HCT116 (cell line): Measurements from ENCODE around the gene C11orf98. TPM values are rescaled to one million over a fixed set of nuclear protein-coding genes. Genes with fewer than 3 reads are reported as not detected.

Experiments
- ATAC-seq: fragments of 200-7000 bp; cut with Tn5 transposase; 2 replicates; pipeline ENCODE4 v1.9.1; 2020; ENCODE audit warnings: mild to moderate bottlenecking, moderate library complexity
- BruUV-seq: library from RNA; stranded (reverse); fragments of 400-500 nt; replicated peaks from 2 replicates; lab custom pipeline; 2021; lab: Mats Ljungman, UMichigan
- CTCF ChIA-PET: fragments of 300-600 bp; sonication (Branson Sonifier 250); formaldehyde crosslinking; loops from one replicate; lab custom pipeline; 2021; ENCODE audit warnings: antibody characterized with exemption; lab: Charles Lee
- POLR2A ChIA-PET: fragments of 300-600, 350-600 bp; sonication (Branson Sonifier 250); formaldehyde crosslinking; loops from one replicate; lab custom pipeline; 2021; ENCODE audit warnings: antibody characterized with exemption; lab: Charles Lee
- RAD21 ChIA-PET, 2 experiments: fragments of 300-600 bp; sonication (Branson Sonifier 250); formaldehyde crosslinking; loops; one replicate each; lab custom pipeline; 2023; ENCODE audit warnings: low total read pairs in 2 of 2; ENCODE audit not compliant: uncharacterized antibody in 2 of 2, unreplicated experiment in 2 of 2, low non-redundant PET in 1 of 2; lab: Charles Lee
- DNase-seq: peaks from one replicate; pipeline ENCODE4 v3.0.0-alpha.2; 2010; ENCODE audit warnings: low read depth, low spot score
- H2AFZ ChIP-seq: fragments of 200-600 bp; shearing (Covaris generic), sonication (generic); 2 replicates; pipeline ENCODE4 v1.6.1; 2017; ENCODE audit warnings: low read depth, mixed run types, mixed read lengths, antibody characterized with exemption, low read length; ENCODE audit not compliant: poor library complexity, severe bottlenecking
- H3K27ac ChIP-seq: 2 replicates; pipeline ENCODE4 v1.5.1; 2012; ENCODE audit warnings: low read depth, low read length
- H3K27me3 ChIP-seq: fragments of 200-600 bp; sonication (generic); 2 replicates; pipeline ENCODE4 v1.6.1; 2016; ENCODE audit warnings: mixed run types, low read length, mixed read lengths; ENCODE audit not compliant: insufficient read depth
- H3K36me3 ChIP-seq, 2 experiments: fragments of 200-500 bp in 1 of 2; fragments of 200-600 bp in 1 of 2; sonication (Bioruptor generic) in 1 of 2; sonication (generic) in 1 of 2; 2 replicates each; pipeline versions ENCODE4 v1.5.1 to v1.6.1; 2014 to 2016; ENCODE audit warnings: low read length in 2 of 2, inconsistent platforms in 1 of 2, mixed read lengths in 1 of 2, mixed run types in 1 of 2; ENCODE audit not compliant: insufficient read depth in 2 of 2, control insufficient read depth in 1 of 2
- H3K4me1 ChIP-seq, 2 experiments: fragments of 200-600 bp in 1 of 2; sonication (generic) in 1 of 2; 2 replicates each; pipeline versions ENCODE4 v1.5.1 to v1.6.1; 2012 to 2017; ENCODE audit warnings: low read length in 2 of 2, inconsistent platforms in 1 of 2, mild to moderate bottlenecking in 1 of 2, mixed read lengths in 1 of 2, mixed run types in 1 of 2, moderate library complexity in 1 of 2; ENCODE audit not compliant: insufficient read depth in 2 of 2, control insufficient read depth in 1 of 2
- H3K4me2 ChIP-seq: fragments of 200-600 bp; sonication (generic); 2 replicates; pipeline ENCODE4 v1.6.1; 2017; ENCODE audit warnings: mixed run types, low read length, mixed read lengths
- H3K4me3 ChIP-seq, 2 experiments: fragments of 200-600 bp in 1 of 2; sonication (generic) in 1 of 2; replicated peaks in 1 of 2; 2 replicates each; pipeline ENCODE4 v1.5.1; 2011 to 2016; ENCODE audit warnings: low read length in 2 of 2, control low read depth in 1 of 2, low read depth in 1 of 2, mild to moderate bottlenecking in 1 of 2, mixed read lengths in 1 of 2, mixed run types in 1 of 2
- H3K79me2 ChIP-seq: fragments of 200-600 bp; sonication (generic); 2 replicates; pipeline ENCODE4 v1.6.1; 2017; ENCODE audit warnings: mild to moderate bottlenecking, mixed run types, low read length, moderate library complexity, mixed read lengths; ENCODE audit not compliant: insufficient read depth
- H3K9ac ChIP-seq: fragments of 200-600 bp; sonication (generic); 2 replicates; pipeline ENCODE4 v1.6.1; 2016; ENCODE audit warnings: low read length, mixed read lengths
- H3K9me2 ChIP-seq: fragments of 200-600 bp; sonication (generic), shearing (Covaris generic); 2 replicates; pipeline ENCODE4 v1.6.1; 2017; ENCODE audit warnings: mixed run types, mild to moderate bottlenecking, moderate library complexity; ENCODE audit not compliant: insufficient read depth
- H3K9me3 ChIP-seq, 2 experiments: fragments of 200-500 bp in 1 of 2; fragments of 200-600 bp in 1 of 2; sonication (Bioruptor generic) in 1 of 2; sonication (generic) in 1 of 2; 2 replicates each; pipeline ENCODE4 v1.6.1; 2014 to 2017; ENCODE audit warnings: low read length in 2 of 2, mixed read lengths in 2 of 2, inconsistent platforms in 1 of 2, low read depth in 1 of 2, mild to moderate bottlenecking in 1 of 2, mixed run types in 1 of 2, moderate library complexity in 1 of 2; ENCODE audit not compliant: control insufficient read depth in 1 of 2, insufficient read depth in 1 of 2
- H4K20me1 ChIP-seq: fragments of 200-600 bp; sonication (generic), shearing (Covaris generic); 2 replicates; pipeline ENCODE4 v1.6.1; 2017; ENCODE audit warnings: mixed run types, mild to moderate bottlenecking, moderate library complexity; ENCODE audit not compliant: insufficient read depth
- CBX3 ChIP-seq: IDR thresholded peaks from 2 replicates; pipeline ENCODE4 v1.6.1; 2012; ENCODE audit warnings: low read depth
- POLR2AphosphoS5 ChIP-seq: IDR thresholded peaks from 2 replicates; pipeline ENCODE4 v1.6.1; 2011; ENCODE audit warnings: mild to moderate bottlenecking, low read depth, low read length, moderate library complexity
- SIN3A ChIP-seq: IDR thresholded peaks from 2 replicates; pipeline ENCODE4 v1.6.1; 2012; ENCODE audit warnings: low read depth
- SP1 ChIP-seq: IDR thresholded peaks from 2 replicates; pipeline ENCODE4 v1.6.1; 2012; ENCODE audit warnings: low read depth
- YY1 ChIP-seq: IDR thresholded peaks from 2 replicates; pipeline ENCODE4 v1.6.1; 2011; ENCODE audit warnings: low read length, low read depth, moderate library complexity, mild to moderate bottlenecking; ENCODE audit not compliant: insufficient replicate concordance; ENCODE audit errors: extremely low read depth
- ZNF274 ChIP-seq: fragments of 200-500 bp; sonication (Bioruptor generic); IDR thresholded peaks from 2 replicates; pipeline ENCODE4 v1.6.1; 2014; ENCODE audit warnings: mild to moderate bottlenecking, low read depth, low read length, inconsistent platforms
- intact Hi-C: fragments of 100-400 bp; cut with micrococcal nuclease; formaldehyde crosslinking; loops from 2 replicates; pipeline ENCODE4 v1.10.0; 2022
- total RNA-seq: library from RNA; stranded (reverse); gene quantifications from one replicate; pipeline ENCODE4 v1.2.1, GENCODE V29; 2021; ENCODE audit not compliant: unreplicated experiment
- TF ChIP-seq, protein P1 (sequence below), 3 experiments: fragments of 200-600 bp in 1 of 3; sonication (generic) in 1 of 3; IDR thresholded peaks in 2 of 3; conservative IDR thresholded peaks in 1 of 3; 2 replicates each; pipeline ENCODE4 v1.5.1; 2012 to 2017; ENCODE audit warnings: low read depth in 2 of 3, low read length in 2 of 3, antibody characterized with exemption in 1 of 3, borderline replicate concordance in 1 of 3, control low read depth in 1 of 3, mild to moderate bottlenecking in 1 of 3, mixed read lengths in 1 of 3, mixed run types in 1 of 3, moderate library complexity in 1 of 3; ENCODE audit not compliant: insufficient read depth in 1 of 3

C11orf98 gene
- total RNA-seq, 1 experiment from 2014 or later, result 121 TPM

DNA sequence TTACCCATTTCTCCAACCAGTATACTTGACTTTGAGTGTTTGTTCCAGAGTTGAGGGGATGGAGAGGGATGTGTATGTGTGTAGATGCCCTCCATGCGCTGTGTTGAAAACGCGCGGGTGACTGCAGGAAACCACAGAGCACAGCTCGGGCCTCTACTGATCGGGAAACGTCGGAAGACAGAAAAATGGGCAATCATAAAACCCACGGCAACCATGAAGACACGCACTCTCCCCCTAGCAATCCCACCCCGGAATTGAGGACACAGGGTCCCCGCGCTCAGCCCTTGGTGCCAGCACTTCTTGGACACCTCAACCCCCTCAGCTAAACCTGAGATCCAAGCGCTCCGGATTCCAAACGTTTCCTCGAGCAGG is 6.2 kb upstream of the C11orf98 start:
- CTCF ChIA-PET, result interaction anchor here (1.4 to 2.9 kb wide), 2 partner anchors 10 to 69 kb away, joined by 3 to 16 read pairs; partner anchors contain the start of gene MTA2
- ATAC-seq (peak; percentile 10; the same call in 1 of the 2 replicates), DNase-seq (no peak)
- Histone ChIP-seq H4K20me1 (no peaks in the 10 kb centered on the region), H3K4me2 (peak overlapping the region; percentile 95), H2AFZ (peak overlapping the region; percentile 1), H3K4me1 (peaks cover 39 to 65% of the 10 kb centered on the region in 2 experiments), H3K36me3 (peaks cover 3 to 11% of the 10 kb centered on the region in 2 experiments; a peak in 2 of 4 replicates), H3K4me3 (peak overlapping the region; percentile 96 to 97), H3K9me2 (no peaks in the 10 kb centered on the region), H3K9ac (peak overlapping the region; percentile 100), H3K27me3 (no peaks in the 10 kb centered on the region), H3K9me3 (no peaks in the 10 kb centered on the region), H3K79me2 (peaks cover 76% of the 10 kb centered on the region), H3K27ac (peak overlapping the region; percentile 98)
- RAD21 ChIA-PET, result no interaction called here
- POLR2A ChIA-PET, result interaction anchor here (0.8 to 4.3 kb wide), 17 partner anchors 10 to 276 kb away, joined by 3 to 22 read pairs (median 4); partner anchors contain the start of genes AHNAK, EEF1G, INTS5 and MTA2
- intact Hi-C loops, result loop anchor here (5.0 to 10.0 kb wide), 3 partner anchors 79 to 116 kb away; partner anchors contain the start of genes POLR2G, TMEM179B and TUT1
- no TSS peak for BruUV-seq
- TF ChIP-seq SP1 (no peak), POLR2AphosphoS5 (no peak), YY1 (no peak), SIN3A (no peak), ZNF274 (no peak), CBX3 (no peak)
- TF ChIP-seq, protein P1, sequence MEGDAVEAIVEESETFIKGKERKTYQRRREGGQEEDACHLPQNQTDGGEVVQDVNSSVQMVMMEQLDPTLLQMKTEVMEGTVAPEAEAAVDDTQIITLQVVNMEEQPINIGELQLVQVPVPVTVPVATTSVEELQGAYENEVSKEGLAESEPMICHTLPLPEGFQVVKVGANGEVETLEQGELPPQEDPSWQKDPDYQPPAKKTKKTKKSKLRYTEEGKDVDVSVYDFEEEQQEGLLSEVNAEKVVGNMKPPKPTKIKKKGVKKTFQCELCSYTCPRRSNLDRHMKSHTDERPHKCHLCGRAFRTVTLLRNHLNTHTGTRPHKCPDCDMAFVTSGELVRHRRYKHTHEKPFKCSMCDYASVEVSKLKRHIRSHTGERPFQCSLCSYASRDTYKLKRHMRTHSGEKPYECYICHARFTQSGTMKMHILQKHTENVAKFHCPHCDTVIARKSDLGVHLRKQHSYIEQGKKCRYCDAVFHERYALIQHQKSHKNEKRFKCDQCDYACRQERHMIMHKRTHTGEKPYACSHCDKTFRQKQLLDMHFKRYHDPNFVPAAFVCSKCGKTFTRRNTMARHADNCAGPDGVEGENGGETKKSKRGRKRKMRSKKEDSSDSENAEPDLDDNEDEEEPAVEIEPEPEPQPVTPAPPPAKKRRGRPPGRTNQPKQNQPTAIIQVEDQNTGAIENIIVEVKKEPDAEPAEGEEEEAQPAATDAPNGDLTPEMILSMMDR (IDR thresholded peaks at IDR 0.05 in 2 of 3, conservative IDR thresholded peaks at IDR 0.05 in 1 of 3; ENCODE audit: borderline replicate concordance in 1 of 3, insufficient read depth in 1 of 3, low read depth in 2 of 3, low read length in 2 of 3), result no peak
